Sigmoid colon (tissue), 7 donors: ENCODE results near the gene RUFY4. TPM values are rescaled to one million over a fixed set of nuclear protein-coding genes. Genes with fewer than 3 reads are reported as not detected.

Experiments used
- DNase-seq: peaks from one replicate; pipeline ENCODE4 v3.0.0-alpha.2; 2019
- H3K27ac ChIP-seq, 4 donors: fragments of 200-600 bp; sonication (generic); one replicate each; pipeline ENCODE4 v1.5.1; 2016 to 2019; ENCODE audit warnings: mild to moderate bottlenecking in 1 of 4
- H3K27me3 ChIP-seq, 3 donors: fragments of 200-600 bp; sonication (generic); one replicate each; pipeline ENCODE4 v1.5.1; 2019; ENCODE audit warnings: mild to moderate bottlenecking in 1 of 3
- H3K36me3 ChIP-seq, 4 donors: fragments of 200-600 bp; sonication (generic); one replicate each; pipeline ENCODE4 v1.5.1; 2016 to 2019
- H3K4me1 ChIP-seq, 4 donors: fragments of 200-600 bp; sonication (generic); one replicate each; pipeline ENCODE4 v1.5.1; 2017 to 2019
- H3K4me3 ChIP-seq, 4 donors: fragments of 200-600 bp; sonication (generic); one replicate each; pipeline ENCODE4 v1.5.1; 2017 to 2019; ENCODE audit warnings: mild to moderate bottlenecking in 2 of 4, moderate library complexity in 1 of 4
- H3K9me3 ChIP-seq, 4 donors: fragments of 200-600 bp in 3 of 4; sonication (generic) in 3 of 4; one replicate each; pipeline versions ENCODE4 v1.5.1 to v1.6.1; 2013 to 2019
- EP300 ChIP-seq, 4 donors: sonication (generic); formaldehyde crosslinking; IDR thresholded peaks; one replicate each; pipeline ENCODE4 v1.6.1; 2017; ENCODE audit warnings: antibody characterized with exemption in 4 of 4
- POLR2A ChIP-seq, 2 donors: fragments of 450-650 bp; IDR thresholded peaks; one replicate each; pipeline ENCODE4 v1.6.1; 2016; ENCODE audit warnings: antibody characterized with exemption in 2 of 2, mild to moderate bottlenecking in 2 of 2, moderate library complexity in 2 of 2
- POLR2AphosphoS5 ChIP-seq, 4 donors: sonication (generic); formaldehyde crosslinking; IDR thresholded peaks; one replicate each; pipeline ENCODE4 v1.6.1; 2017; ENCODE audit warnings: antibody characterized with exemption in 4 of 4
- WGBS, 2 donors: extraction: QIAGEN DNeasy Blood & Tissue Kit; methylation state at CpG; one replicate each; pipeline ENCODE4 v1.1.7; 2013; 5-methylcytosine and 5-hydroxymethylcytosine counted together
- intact Hi-C: fragments of 100-400 bp; cut with DNase I; formaldehyde crosslinking; loops from one replicate; pipeline ENCODE4 v1.15.1; 2023
- polyA plus RNA-seq, 3 donors: library from polyadenylated mRNA; stranded (reverse); fragments of 200-250 nt; gene quantifications; one replicate each; pipeline ENCODE4 v1.2.3, GENCODE V29; 2013
- total RNA-seq, 4 donors: library from RNA; depleted of rRNA; stranded (reverse); fragments of >200 nt; gene quantifications; one replicate each; pipeline ENCODE4 v1.1.0, GENCODE V29; 2016
- TF ChIP-seq, protein P1 (sequence below), 4 experiments: fragments of 450-650 bp in 3 of 4; fragments of 200-600 bp in 1 of 4; IDR thresholded peaks; one replicate each; pipeline ENCODE4 v1.5.1; 2016 to 2019; ENCODE audit warnings: antibody characterized with exemption in 4 of 4, mild to moderate bottlenecking in 3 of 4, moderate library complexity in 2 of 4
- donor health status: healthy with polysubstance abuse.
- donor health status: Bipolar disorder and iron deficiency.
- donor health status: healthy.

RUFY4 gene
- total and polyA plus RNA-seq, 7 donors: 0.16 to 0.73 (median 0.55) TPM; not detected in 4

DNA sequence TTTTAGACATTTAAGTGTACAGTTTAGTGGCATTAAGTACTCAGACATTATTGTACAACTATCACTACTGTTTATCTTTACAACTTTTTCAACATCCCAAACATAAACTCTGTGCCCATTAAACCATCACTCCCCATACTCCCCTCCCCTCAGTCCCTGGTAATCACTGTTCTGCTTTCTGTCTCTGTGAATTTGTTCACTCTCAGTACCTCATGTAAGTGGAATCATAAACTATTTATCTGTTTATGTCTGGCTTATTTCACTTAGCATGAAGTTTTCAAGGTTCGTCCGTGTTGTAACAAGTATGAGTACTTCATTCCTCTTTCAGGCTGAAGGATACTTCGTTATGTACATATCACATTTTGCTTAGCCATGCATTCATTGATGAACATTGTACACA, 9.8 kb upstream of the RUFY4 start:
- Histone ChIP-seq H3K27me3 (peaks cover 0 to under 1% (median 0%) of the 10 kb centered on the region in 3 donors), H3K4me3 (no peak overlapping the region), H3K36me3 (no peaks in the 10 kb centered on the region), H3K9me3 (no peaks in the 10 kb centered on the region), H3K4me1 (peaks cover 0 to 21% (median 13%) of the 10 kb centered on the region in 4 donors), H3K27ac (no peak overlapping the region)
- TF ChIP-seq, protein P1, sequence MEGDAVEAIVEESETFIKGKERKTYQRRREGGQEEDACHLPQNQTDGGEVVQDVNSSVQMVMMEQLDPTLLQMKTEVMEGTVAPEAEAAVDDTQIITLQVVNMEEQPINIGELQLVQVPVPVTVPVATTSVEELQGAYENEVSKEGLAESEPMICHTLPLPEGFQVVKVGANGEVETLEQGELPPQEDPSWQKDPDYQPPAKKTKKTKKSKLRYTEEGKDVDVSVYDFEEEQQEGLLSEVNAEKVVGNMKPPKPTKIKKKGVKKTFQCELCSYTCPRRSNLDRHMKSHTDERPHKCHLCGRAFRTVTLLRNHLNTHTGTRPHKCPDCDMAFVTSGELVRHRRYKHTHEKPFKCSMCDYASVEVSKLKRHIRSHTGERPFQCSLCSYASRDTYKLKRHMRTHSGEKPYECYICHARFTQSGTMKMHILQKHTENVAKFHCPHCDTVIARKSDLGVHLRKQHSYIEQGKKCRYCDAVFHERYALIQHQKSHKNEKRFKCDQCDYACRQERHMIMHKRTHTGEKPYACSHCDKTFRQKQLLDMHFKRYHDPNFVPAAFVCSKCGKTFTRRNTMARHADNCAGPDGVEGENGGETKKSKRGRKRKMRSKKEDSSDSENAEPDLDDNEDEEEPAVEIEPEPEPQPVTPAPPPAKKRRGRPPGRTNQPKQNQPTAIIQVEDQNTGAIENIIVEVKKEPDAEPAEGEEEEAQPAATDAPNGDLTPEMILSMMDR (IDR thresholded peaks at IDR 0.05): no peak
- peak in 2 of 4 donors; percentile 5 to 64 for TF ChIP-seq EP300 (IDR thresholded peaks at IDR 0.05)
- peak; percentile 20 to 93 (median 78) for TF ChIP-seq POLR2AphosphoS5 (IDR thresholded peaks at IDR 0.05)
- no peak for TF ChIP-seq POLR2A (IDR thresholded peaks at IDR 0.05)
- DNase-seq: no peak
- intact Hi-C loops: no loop called here
- 68 to 75% methylated on average over 3 of the region's 3 CpGs for WGBS, 2 donors

DNA sequence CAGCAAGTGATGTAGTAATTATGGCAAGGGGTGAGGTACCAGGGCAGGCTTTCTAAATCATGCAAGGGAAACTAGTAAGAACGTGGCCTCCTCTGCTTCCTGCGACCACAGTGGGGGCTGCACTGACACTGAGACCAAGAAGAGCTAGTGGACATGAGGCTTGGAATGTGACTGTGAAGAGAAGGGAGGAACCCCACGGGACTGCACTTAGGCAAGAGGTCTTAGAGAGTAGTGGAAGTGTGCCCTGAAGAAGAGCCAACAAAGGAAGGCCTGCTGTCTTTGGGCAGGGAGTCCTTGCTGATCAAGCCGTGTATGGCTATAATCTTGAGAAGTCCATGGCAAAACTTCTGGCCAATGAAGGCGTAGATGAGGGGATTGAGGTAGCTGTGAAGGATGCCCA, 8.9 kb upstream of the RUFY4 start:
- no peaks in the 10 kb centered on the region for H3K9me3 ChIP-seq
- no peak for TF ChIP-seq POLR2AphosphoS5 (IDR thresholded peaks at IDR 0.05)
- no peak for TF ChIP-seq EP300 (IDR thresholded peaks at IDR 0.05)
- TF ChIP-seq, protein P1 (IDR thresholded peaks at IDR 0.05): no peak
- TF ChIP-seq POLR2A (IDR thresholded peaks at IDR 0.05): no peak
- WGBS, 2 donors: 69 to 72% methylated on average over 5 of the region's 5 CpGs
- no peak for DNase-seq
- H3K27me3 ChIP-seq: peaks cover 0 to 8% (median 0%) of the 10 kb centered on the region in 3 donors
- no peaks in the 10 kb centered on the region for H3K36me3 ChIP-seq
- intact Hi-C loops: no loop called here
- no peak overlapping the region for H3K4me3 ChIP-seq
- H3K27ac ChIP-seq: no peak overlapping the region
- H3K4me1 ChIP-seq: peaks cover 0 to 21% (median 13%) of the 10 kb centered on the region in 4 donors

- Histone ChIP-seq H3K27me3 (peaks cover 0 to 17% (median 0%) of the 10 kb centered on the region in 3 donors), H3K4me1 (peaks cover 0 to 21% (median 13%) of the 10 kb centered on the region in 4 donors), H3K4me3 (no peak overlapping the region), H3K9me3 (no peaks in the 10 kb centered on the region), H3K36me3 (no peaks in the 10 kb centered on the region), H3K27ac (no peak overlapping the region)
- intact Hi-C loops: no loop called here
- DNase-seq: no peak
- TF ChIP-seq POLR2A (IDR thresholded peaks at IDR 0.05) (no peak), EP300 (IDR thresholded peaks at IDR 0.05) (no peak), POLR2AphosphoS5 (IDR thresholded peaks at IDR 0.05) (no peak)
- TF ChIP-seq, protein P1 (IDR thresholded peaks at IDR 0.05): no peak
- WGBS, 2 donors: 94 to 96% methylated on average over 7 of the region's 7 CpGs
These were observed 7.9 kb upstream of the RUFY4 start for GRCh38 chr2:218060950-218061660.

- Histone ChIP-seq H3K4me1 (peaks cover 0 to 22% (median 15%) of the 10 kb centered on the region in 4 donors), H3K9me3 (no peaks in the 10 kb centered on the region), H3K4me3 (no peak overlapping the region), H3K27ac (no peak overlapping the region), H3K27me3 (peaks cover 0 to 33% (median 16%) of the 10 kb centered on the region in 3 donors), H3K36me3 (no peaks in the 10 kb centered on the region)
- 56 to 72% methylated on average over 5 of the region's 5 CpGs for WGBS, 2 donors
- TF ChIP-seq EP300 (IDR thresholded peaks at IDR 0.05) (no peak), POLR2A (IDR thresholded peaks at IDR 0.05) (no peak), POLR2AphosphoS5 (IDR thresholded peaks at IDR 0.05) (no peak)
- TF ChIP-seq, protein P1 (IDR thresholded peaks at IDR 0.05): no peak
- intact Hi-C loops: no loop called here
- no peak for DNase-seq
These were observed 5.6 kb upstream of the RUFY4 start for GRCh38 chr2:218063486-218063885.
